Panc1 (cell line): ENCODE measurements around the gene DAB2IP. TPM values are rescaled to one million over a fixed set of nuclear protein-coding genes. Genes with fewer than 3 reads are reported as not detected.

Source experiments
- ATAC-seq: fragments of 200-7000 bp; cut with Tn5 transposase; 2 replicates; pipeline ENCODE4 v1.9.1; 2020; ENCODE audit warnings: mild to moderate bottlenecking, moderate library complexity
- BruUV-seq: library from RNA; stranded (reverse); fragments of 400-500 nt; replicated peaks from 2 replicates; lab custom pipeline; 2021; lab: Mats Ljungman, UMichigan
- CTCF ChIA-PET: fragments of 300-600 bp; sonication (Branson Sonifier 250); formaldehyde crosslinking; loops from one replicate; lab custom pipeline; 2022; ENCODE audit warnings: antibody characterized with exemption; lab: Charles Lee
- POLR2A ChIA-PET: fragments of 300-600 bp; sonication (Branson Sonifier 250); formaldehyde crosslinking; loops from one replicate; lab custom pipeline; 2022; ENCODE audit warnings: antibody characterized with exemption; lab: Charles Lee
- DNase-seq: peaks from one replicate; pipeline ENCODE4 v3.0.0-alpha.2; 2010; ENCODE audit warnings: low read depth, low spot score
- H3K27ac ChIP-seq: 2 replicates; pipeline ENCODE4 v1.5.1; 2011; ENCODE audit warnings: mild to moderate bottlenecking, low read length, inconsistent platforms
- H3K27me3 ChIP-seq: fragments of 200-500 bp; sonication (Bioruptor generic); 2 replicates; pipeline ENCODE4 v1.6.0; 2014; ENCODE audit warnings: low read length, inconsistent platforms; ENCODE audit not compliant: control insufficient read depth, insufficient read depth
- H3K36me3 ChIP-seq: fragments of 200-500 bp; sonication (Bioruptor generic); 2 replicates; pipeline ENCODE4 v1.5.1; 2014; ENCODE audit warnings: inconsistent platforms, mild to moderate bottlenecking, low read length, moderate library complexity; ENCODE audit not compliant: control insufficient read depth, insufficient read depth
- H3K4me1 ChIP-seq: 2 replicates; pipeline ENCODE4 v1.5.1; 2011; ENCODE audit warnings: inconsistent platforms, mild to moderate bottlenecking, low read length, moderate library complexity; ENCODE audit not compliant: control insufficient read depth, insufficient read depth
- H3K4me3 ChIP-seq, 2 experiments: 2 replicates each; pipeline ENCODE4 v1.5.1; 2011 to 2012; ENCODE audit warnings: low read depth in 2 of 2, low read length in 2 of 2, mild to moderate bottlenecking in 2 of 2, inconsistent platforms in 1 of 2, moderate library complexity in 1 of 2
- H3K9me3 ChIP-seq: fragments of 200-500 bp; sonication (Bioruptor generic); 2 replicates; pipeline ENCODE4 v1.5.1; 2014; ENCODE audit warnings: low read depth, mild to moderate bottlenecking, inconsistent platforms, low read length, moderate library complexity; ENCODE audit not compliant: control insufficient read depth, insufficient read depth
- POLR2AphosphoS5 ChIP-seq: IDR thresholded peaks from 2 replicates; pipeline ENCODE4 v1.6.1; 2012; ENCODE audit warnings: mild to moderate bottlenecking, low read depth, low read length, moderate library complexity
- SIN3A ChIP-seq: IDR thresholded peaks from 2 replicates; pipeline ENCODE4 v1.6.1; 2012; ENCODE audit warnings: low read depth, mild to moderate bottlenecking, low read length, moderate library complexity, borderline replicate concordance; ENCODE audit not compliant: insufficient read depth
- TCF7L2 ChIP-seq: IDR thresholded peaks from 2 replicates; pipeline ENCODE4 v1.6.1; 2011; ENCODE audit warnings: mild to moderate bottlenecking, low read depth, low read length, inconsistent platforms
- in situ Hi-C: cut with HindIII; loops from 2 replicates; pipeline ENCODE4 v1.10.0; 2016; ENCODE audit warnings: low sequenced_read_pairs, low pct_unique_long_range_greater_than_20kb
- intact Hi-C: fragments of 100-400 bp; cut with micrococcal nuclease; formaldehyde crosslinking; loops from one replicate; pipeline ENCODE4 v1.10.0; 2022; ENCODE audit not compliant: unreplicated experiment
- total RNA-seq: library from RNA; stranded (reverse); gene quantifications from one replicate; pipeline ENCODE4 v1.2.1, GENCODE V29; 2021; ENCODE audit not compliant: unreplicated experiment
- TF ChIP-seq, protein P1 (sequence below): fragments of 450-650 bp; IDR thresholded peaks from 2 replicates; pipeline ENCODE4 v1.5.1; 2017; ENCODE audit warnings: mild to moderate bottlenecking
- TF ChIP-seq, protein P2 (sequence below), 2 experiments: IDR thresholded peaks; 2 replicates each; pipeline ENCODE4 v1.6.1; 2011 to 2012; ENCODE audit warnings: low read depth in 2 of 2, control low read depth in 1 of 2, low read length in 1 of 2, mild to moderate bottlenecking in 1 of 2, moderate library complexity in 1 of 2; ENCODE audit not compliant: insufficient read depth in 1 of 2

DAB2IP gene
- total RNA-seq, 1 experiment from 2014 or later: 18.4 TPM

DNA sequence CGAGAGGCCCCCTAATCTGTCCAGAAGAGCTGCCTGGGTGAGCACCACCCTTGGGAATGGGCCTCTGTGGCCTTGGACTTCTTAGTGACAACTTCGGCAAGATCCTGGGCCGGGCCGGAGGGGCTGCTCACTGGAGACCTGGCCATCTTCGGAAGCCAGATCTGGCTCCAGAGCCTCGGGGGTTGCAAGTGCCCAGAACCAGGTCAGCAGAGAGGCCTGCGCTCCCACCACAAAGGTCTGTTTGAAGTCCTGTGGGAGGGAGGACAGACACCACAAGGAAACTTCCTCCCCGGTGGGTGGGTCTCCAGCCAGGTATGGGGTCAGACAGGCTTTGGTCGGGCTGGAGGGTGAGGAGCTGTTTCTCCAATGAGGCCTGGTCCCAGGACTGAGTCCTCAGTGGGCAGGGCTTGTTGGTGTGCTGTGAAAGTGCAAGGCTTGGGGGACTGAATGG lies 86.1 kb downstream of the DAB2IP start:
- no peaks in the 10 kb centered on the region for H3K9me3 ChIP-seq
- TF ChIP-seq, protein P1, sequence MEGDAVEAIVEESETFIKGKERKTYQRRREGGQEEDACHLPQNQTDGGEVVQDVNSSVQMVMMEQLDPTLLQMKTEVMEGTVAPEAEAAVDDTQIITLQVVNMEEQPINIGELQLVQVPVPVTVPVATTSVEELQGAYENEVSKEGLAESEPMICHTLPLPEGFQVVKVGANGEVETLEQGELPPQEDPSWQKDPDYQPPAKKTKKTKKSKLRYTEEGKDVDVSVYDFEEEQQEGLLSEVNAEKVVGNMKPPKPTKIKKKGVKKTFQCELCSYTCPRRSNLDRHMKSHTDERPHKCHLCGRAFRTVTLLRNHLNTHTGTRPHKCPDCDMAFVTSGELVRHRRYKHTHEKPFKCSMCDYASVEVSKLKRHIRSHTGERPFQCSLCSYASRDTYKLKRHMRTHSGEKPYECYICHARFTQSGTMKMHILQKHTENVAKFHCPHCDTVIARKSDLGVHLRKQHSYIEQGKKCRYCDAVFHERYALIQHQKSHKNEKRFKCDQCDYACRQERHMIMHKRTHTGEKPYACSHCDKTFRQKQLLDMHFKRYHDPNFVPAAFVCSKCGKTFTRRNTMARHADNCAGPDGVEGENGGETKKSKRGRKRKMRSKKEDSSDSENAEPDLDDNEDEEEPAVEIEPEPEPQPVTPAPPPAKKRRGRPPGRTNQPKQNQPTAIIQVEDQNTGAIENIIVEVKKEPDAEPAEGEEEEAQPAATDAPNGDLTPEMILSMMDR: no peak
- TF ChIP-seq TCF7L2: no peak
- TF ChIP-seq, protein P2, sequence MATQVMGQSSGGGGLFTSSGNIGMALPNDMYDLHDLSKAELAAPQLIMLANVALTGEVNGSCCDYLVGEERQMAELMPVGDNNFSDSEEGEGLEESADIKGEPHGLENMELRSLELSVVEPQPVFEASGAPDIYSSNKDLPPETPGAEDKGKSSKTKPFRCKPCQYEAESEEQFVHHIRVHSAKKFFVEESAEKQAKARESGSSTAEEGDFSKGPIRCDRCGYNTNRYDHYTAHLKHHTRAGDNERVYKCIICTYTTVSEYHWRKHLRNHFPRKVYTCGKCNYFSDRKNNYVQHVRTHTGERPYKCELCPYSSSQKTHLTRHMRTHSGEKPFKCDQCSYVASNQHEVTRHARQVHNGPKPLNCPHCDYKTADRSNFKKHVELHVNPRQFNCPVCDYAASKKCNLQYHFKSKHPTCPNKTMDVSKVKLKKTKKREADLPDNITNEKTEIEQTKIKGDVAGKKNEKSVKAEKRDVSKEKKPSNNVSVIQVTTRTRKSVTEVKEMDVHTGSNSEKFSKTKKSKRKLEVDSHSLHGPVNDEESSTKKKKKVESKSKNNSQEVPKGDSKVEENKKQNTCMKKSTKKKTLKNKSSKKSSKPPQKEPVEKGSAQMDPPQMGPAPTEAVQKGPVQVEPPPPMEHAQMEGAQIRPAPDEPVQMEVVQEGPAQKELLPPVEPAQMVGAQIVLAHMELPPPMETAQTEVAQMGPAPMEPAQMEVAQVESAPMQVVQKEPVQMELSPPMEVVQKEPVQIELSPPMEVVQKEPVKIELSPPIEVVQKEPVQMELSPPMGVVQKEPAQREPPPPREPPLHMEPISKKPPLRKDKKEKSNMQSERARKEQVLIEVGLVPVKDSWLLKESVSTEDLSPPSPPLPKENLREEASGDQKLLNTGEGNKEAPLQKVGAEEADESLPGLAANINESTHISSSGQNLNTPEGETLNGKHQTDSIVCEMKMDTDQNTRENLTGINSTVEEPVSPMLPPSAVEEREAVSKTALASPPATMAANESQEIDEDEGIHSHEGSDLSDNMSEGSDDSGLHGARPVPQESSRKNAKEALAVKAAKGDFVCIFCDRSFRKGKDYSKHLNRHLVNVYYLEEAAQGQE (IDR thresholded peaks at IDR 0.05; ENCODE audit: insufficient read depth in 1 of 2, low read depth in 2 of 2, low read length in 1 of 2): no peak
- no peak for TF ChIP-seq POLR2AphosphoS5
- TF ChIP-seq SIN3A: no peak
- no peak for DNase-seq
- ChIA-PET POLR2A (no interaction called here), CTCF (no interaction called here)
- no peaks in the 10 kb centered on the region for H3K36me3 ChIP-seq
- no peaks in the 10 kb centered on the region for H3K27me3 ChIP-seq
- ATAC-seq: no peak
- intact Hi-C loops: no loop called here
- peak overlapping the region; percentile 44; the same call in 1 of the 2 replicates for H3K27ac ChIP-seq
- in situ Hi-C loops: no loop called here
- H3K4me1 ChIP-seq: peaks cover 22% of the 10 kb centered on the region
- no TSS peak for BruUV-seq
- H3K4me3 ChIP-seq: no peak overlapping the region

DNA sequence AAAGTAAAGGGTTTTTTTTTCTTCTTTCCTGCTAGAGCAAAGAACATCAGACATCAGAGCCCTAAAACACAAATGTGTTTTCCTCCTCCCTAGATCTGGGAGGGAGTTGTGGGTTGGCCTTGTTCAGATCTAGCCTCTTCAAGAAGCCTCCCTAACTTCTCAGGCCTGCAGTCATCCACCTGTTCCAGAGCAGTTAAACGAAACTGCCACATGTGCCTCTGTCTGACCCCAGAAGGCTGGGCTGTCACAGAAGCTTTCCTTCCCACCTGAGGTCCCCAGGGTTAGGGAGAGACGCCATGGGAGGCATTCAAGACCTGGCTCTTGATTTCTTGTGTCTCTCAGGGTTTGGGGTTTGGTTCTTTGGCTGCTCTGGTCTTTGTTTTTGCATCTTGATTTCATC lies 87.0 kb downstream of the DAB2IP start:
- peaks cover 22% of the 10 kb centered on the region for H3K4me1 ChIP-seq
- POLR2A ChIA-PET: no interaction called here
- no TSS peak for BruUV-seq
- ATAC-seq (no peak), DNase-seq (no peak)
- H3K4me3 ChIP-seq: no peak overlapping the region
- no peaks in the 10 kb centered on the region for H3K36me3 ChIP-seq
- no peaks in the 10 kb centered on the region for H3K9me3 ChIP-seq
- TF ChIP-seq TCF7L2: no peak
- TF ChIP-seq POLR2AphosphoS5: no peak
- TF ChIP-seq, protein P1: no peak
- TF ChIP-seq, protein P2 (IDR thresholded peaks at IDR 0.05; ENCODE audit: insufficient read depth in 1 of 2, low read depth in 2 of 2, low read length in 1 of 2): no peak
- TF ChIP-seq SIN3A: no peak
- H3K27ac ChIP-seq: no peak overlapping the region
- intact Hi-C loops (no loop called here), in situ Hi-C loops (no loop called here)
- H3K27me3 ChIP-seq: no peaks in the 10 kb centered on the region
- CTCF ChIA-PET: no interaction called here
